Measurements from ENCODE around the gene GPHN.
"Not testable (repeated sequence)": the region's sequence is repeated elsewhere in the genome, so short reads cannot be mapped to it uniquely, and the experiment has no call there.

Gene GPHN

DNA sequence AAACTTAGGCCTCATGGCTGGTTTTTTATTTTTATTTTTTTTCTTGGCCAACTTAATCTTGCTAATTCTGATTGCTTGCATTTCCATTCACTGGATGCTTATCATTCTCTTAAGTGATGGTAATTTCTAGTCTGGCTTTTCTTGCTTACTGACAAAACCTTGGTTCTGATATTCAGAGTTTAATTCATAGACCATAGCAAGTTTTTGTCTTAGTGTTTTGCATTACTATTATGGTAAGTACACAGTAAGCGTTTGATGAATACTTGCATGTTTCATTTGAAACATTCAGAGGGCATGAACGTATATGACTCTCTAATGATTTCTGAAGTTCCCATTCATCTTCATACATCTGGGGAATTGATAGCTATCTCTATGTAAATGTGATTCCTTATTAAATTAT, 55.8 kb downstream of the GPHN start:
- TF ChIP-seq, protein P1, sequence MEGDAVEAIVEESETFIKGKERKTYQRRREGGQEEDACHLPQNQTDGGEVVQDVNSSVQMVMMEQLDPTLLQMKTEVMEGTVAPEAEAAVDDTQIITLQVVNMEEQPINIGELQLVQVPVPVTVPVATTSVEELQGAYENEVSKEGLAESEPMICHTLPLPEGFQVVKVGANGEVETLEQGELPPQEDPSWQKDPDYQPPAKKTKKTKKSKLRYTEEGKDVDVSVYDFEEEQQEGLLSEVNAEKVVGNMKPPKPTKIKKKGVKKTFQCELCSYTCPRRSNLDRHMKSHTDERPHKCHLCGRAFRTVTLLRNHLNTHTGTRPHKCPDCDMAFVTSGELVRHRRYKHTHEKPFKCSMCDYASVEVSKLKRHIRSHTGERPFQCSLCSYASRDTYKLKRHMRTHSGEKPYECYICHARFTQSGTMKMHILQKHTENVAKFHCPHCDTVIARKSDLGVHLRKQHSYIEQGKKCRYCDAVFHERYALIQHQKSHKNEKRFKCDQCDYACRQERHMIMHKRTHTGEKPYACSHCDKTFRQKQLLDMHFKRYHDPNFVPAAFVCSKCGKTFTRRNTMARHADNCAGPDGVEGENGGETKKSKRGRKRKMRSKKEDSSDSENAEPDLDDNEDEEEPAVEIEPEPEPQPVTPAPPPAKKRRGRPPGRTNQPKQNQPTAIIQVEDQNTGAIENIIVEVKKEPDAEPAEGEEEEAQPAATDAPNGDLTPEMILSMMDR (IDR thresholded peaks at IDR 0.05; ENCODE audit: low read depth, low read length): no peak
- no peak for DNase-seq
- Histone ChIP-seq H3K9me3 (no peaks in the 10 kb centered on the region), H3K36me3 (no peaks in the 10 kb centered on the region), H3K4me3 (ENCODE audit: low read depth, low read length) (no peak overlapping the region), H3K27me3 (no peaks in the 10 kb centered on the region), H3K4me1 (peaks cover 16% of the 10 kb centered on the region)

GRCh38 chr14:66568220-66568619, 60.3 kb downstream of the GPHN start:
- Histone ChIP-seq H3K4me1 (peaks cover 13% of the 10 kb centered on the region), H3K9me3 (no peaks in the 10 kb centered on the region), H3K27me3 (no peaks in the 10 kb centered on the region), H3K36me3 (no peaks in the 10 kb centered on the region), H3K4me3 (ENCODE audit: low read depth, low read length) (no peak overlapping the region)
- no peak for DNase-seq
- TF ChIP-seq, protein P1 (IDR thresholded peaks at IDR 0.05; ENCODE audit: low read depth, low read length): no peak

- peaks cover 3% of the 10 kb centered on the region for H3K9me3 ChIP-seq
- H3K4me3 ChIP-seq (ENCODE audit: low read depth, low read length): no peak overlapping the region
- H3K4me1 ChIP-seq: peaks cover 2% of the 10 kb centered on the region
- no peak for DNase-seq
- TF ChIP-seq, protein P1 (IDR thresholded peaks at IDR 0.05; ENCODE audit: low read depth, low read length): no peak
- no peaks in the 10 kb centered on the region for H3K27me3 ChIP-seq
- no peaks in the 10 kb centered on the region for H3K36me3 ChIP-seq
Measured at GRCh38 chr14:66572826-66573225, 64.9 kb downstream of the GPHN start.

DNA sequence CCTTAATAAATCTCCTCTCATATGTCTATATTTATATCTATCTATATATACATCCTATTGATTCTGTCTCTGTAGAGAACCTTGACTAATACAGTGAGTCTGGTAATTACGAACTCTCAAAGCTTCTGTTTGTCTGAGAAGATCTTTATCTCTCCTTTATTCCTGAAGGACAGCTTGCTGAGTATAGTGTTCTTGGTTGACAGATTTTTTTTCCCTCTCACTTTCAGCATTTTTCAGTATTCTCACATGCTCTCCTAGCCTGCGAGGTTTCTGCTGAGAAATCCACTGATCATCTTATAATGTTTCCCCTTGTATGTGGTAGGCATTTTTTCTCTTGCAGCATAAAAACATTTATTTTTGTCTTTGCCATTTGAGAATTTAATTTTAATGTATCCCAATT, 67.1 kb downstream of the GPHN start:
- no peaks in the 10 kb centered on the region for H3K4me1 ChIP-seq
- H3K27me3 ChIP-seq: no peaks in the 10 kb centered on the region
- peaks cover 3% of the 10 kb centered on the region for H3K9me3 ChIP-seq
- no peak for DNase-seq
- H3K36me3 ChIP-seq: no peaks in the 10 kb centered on the region
- TF ChIP-seq, protein P1 (IDR thresholded peaks at IDR 0.05; ENCODE audit: low read depth, low read length): no peak
- H3K4me3 ChIP-seq (ENCODE audit: low read depth, low read length): no peak overlapping the region

- DNase-seq: no peak
- Histone ChIP-seq H3K36me3 (no peaks in the 10 kb centered on the region), H3K4me3 (ENCODE audit: low read depth, low read length) (no peak overlapping the region), H3K9me3 (peaks cover 3% of the 10 kb centered on the region), H3K27me3 (no peaks in the 10 kb centered on the region), H3K4me1 (no peaks in the 10 kb centered on the region)
- TF ChIP-seq, protein P1 (IDR thresholded peaks at IDR 0.05; ENCODE audit: low read depth, low read length): no peak
Measured at GRCh38 chr14:66575939-66576338, 68.0 kb downstream of the GPHN start.

GRCh38 chr14:66587753-66588152, 79.8 kb downstream of the GPHN start:
- not testable (repeated sequence) for DNase-seq; H3K36me3 ChIP-seq; H3K4me1 ChIP-seq; H3K9me3 ChIP-seq; H3K27me3 ChIP-seq; H3K4me3 ChIP-seq (ENCODE audit: low read depth, low read length)

DNA sequence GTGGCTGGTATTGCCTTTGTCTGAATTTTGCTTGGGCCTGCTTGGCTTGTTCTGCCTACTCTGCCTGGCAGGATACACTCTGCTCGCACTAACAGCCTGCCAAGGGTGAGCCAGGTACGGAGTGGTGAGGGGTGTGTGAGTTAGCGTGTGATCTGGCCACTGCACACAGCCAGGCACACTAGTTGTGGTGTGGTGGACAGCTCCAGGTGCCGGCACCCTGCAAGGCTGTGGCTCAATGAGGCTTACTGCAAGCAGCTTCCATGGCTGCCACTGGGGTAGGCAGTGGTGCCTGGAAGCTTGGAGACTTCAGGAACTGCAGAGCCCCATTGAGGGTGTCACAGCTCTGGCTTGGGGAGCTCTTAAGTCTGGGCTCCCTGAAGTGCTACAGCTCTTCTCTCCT, 87.4 kb downstream of the GPHN start:
- H3K9me3 ChIP-seq: no peaks in the 10 kb centered on the region; the same call in 1 of the 2 replicates

More for the DNA sequence above, 87.4 kb downstream of the GPHN start:
- Histone ChIP-seq H3K27me3 (no peaks in the 10 kb centered on the region), H3K4me1 (no peaks in the 10 kb centered on the region), H3K36me3 (no peaks in the 10 kb centered on the region; the same call in 1 of the 2 replicates), H3K4me3 (ENCODE audit: low read depth, low read length) (no peak overlapping the region)
- TF ChIP-seq, protein P1 (IDR thresholded peaks at IDR 0.05; ENCODE audit: low read depth, low read length): no peak
- DNase-seq: no peak

Measured in BE2C (cell line).